Measurements from ENCODE around the gene IL17REL.

Gene IL17REL

DNA sequence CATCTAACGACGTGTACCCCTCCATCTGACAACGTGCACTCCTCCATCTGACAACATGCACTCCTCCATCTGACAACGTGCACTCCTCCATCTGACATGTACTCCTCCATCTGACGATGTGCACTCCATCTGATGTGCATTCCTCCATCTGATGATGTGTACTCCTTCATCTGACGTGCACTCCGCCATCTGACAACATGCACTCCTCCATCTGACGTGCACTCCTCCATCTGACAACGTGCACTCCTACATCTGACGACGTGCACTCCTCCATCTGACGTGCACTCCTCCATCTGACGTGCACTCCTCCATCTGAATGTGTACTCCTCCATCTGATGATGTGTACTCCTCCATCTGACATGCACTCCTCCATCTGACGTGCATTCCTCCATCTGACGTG is 8.0 kb upstream of the IL17REL start:
- no peak for DNase-seq

DNA sequence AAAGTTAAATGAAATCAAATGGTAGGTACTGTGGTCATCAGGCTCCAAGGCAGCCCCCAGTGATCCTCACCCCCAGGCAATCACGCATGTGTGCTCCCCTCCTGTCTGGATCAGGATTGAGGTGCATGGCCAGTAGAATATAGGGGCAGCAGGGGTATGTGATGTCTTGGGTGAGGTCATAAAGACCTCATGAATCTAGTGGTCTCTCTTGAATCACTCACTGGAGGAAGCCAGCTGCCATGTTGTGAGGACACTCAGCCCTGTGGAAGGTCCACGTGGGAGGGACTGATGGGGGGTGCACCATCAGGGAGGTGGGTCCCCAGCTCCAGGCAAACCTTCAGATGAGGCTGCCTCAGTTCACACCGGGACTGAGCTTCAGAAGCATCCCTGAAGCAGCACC is 6.8 kb upstream of the IL17REL start:
- DNase-seq: no peak

DNA sequence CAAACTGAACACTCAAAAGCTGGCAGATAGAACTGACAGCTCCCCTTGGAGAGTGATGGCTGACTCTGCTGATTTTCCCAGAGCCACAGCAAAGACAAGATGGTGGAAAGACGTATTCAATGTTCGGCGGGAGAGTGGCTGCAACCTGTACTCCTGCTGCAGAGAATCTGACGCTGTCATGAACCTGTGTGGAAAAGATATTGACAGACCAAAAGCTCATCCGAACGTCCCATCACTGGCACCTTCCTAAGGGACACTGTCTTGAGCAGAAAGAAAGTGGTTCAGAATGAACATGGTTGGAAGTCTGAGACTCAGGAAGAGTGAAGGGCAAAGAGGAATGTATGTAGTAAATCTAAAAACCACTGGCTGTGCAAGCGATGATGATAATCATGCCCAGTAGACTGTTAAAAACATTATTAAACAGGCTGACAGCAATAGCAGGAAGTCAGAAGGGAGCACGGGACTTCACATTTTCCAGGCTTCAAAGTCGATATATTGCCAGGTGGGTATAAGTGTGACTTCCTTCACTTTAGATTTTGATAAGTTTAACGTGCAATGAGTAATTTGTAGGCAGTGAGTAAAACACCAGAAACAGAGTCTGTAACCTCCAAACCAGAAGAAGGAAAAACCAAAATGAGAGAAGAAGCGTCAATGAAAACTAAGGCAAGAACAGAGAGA is 6.2 kb upstream of the IL17REL start:
- no peak for DNase-seq

DNA sequence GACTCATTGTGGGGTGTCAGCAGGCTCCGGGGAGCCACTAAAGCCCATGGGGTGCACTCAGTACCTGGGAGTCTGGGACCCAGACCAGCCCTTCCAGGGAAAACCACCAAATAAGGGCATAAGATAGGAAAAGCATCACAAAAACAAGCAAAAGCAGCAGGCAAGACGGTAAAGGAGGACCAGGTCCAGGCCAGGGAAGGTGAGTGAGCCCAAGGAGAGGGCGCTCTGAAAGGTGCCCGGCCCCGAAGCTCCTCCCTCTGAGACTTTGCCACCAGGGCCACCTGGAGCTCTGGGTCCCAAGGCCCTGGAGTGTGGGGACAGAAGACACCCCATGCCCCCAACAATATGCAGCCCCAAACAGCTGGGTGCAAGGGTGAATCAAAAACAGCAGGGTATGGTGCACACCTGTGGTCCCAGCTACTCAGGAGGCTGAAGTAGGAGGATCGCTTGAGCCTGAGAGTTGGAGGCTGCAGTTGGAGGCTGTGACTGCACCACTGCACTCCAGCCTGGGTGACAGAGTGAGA is 5.2 kb upstream of the IL17REL start:
- no peak for DNase-seq

DNA sequence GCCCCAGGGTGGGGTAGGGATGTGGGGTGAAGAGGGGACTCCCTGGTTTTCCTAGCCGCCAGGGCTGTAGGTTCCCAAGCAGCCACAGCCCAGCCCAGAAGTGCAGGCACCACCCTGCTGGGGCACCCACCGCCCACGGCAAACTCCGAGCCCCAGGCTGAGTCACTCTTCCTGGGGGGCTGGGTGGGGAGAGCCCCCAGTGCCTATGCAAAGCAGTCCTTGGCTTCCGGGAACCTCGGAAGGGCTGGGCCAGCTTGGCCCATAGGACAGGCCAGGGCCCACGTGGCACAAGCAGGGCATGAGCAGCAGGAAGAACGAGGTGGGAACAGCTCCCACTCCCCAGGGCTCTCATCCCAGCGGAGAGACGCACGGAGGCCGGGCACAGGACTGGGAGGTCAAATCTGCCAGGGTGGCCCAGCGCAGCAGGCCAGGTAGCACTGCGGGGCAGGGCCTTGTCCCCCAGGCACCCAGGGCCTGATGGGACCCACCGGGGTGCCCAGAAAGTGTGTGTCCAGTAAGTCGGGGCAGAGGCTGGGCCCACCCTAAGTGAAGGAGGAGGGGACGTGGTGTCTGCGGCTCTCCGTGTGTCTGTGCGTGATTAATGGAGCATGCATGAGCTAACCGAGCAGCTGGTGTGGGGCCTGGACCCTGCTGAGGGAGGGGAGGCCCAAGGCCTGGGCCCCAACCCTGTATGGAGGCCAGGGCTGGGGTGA is 4.6 kb upstream of the IL17REL start:
- no peak for DNase-seq

DNA sequence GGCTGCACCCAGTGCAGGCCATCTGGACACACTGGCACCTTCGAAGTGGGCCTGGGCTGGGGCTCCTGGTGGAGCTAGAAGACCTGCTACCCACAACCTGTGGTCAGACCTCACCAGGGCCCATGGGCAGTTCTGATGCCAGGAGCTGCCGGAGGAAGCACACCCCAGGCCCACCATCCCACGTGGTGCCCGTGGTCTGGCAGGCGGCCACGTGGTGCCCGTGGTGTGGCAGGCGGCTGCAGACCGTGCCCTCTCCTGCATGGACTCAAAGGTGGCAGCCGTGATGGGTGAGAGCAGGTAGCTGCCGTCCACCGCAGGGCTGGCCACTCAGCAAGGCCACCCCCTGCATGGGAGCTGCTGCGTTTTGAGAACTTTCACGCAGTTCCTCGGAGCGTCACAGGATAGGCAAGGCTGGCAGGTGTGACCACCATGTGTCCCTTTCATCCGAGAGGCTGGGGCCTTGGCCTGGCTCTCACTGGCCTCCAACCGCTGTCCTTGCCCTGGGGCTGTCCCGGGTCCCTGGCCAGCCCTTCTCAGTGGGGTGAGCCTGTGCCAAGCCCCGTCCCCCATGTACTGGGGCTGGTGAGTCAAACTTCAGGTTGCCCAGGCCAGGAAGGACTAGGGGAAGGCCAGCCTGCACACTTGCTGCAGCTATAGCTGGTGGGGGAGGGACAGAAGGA is 3.9 kb upstream of the IL17REL start:
- DNase-seq: no peak

DNA sequence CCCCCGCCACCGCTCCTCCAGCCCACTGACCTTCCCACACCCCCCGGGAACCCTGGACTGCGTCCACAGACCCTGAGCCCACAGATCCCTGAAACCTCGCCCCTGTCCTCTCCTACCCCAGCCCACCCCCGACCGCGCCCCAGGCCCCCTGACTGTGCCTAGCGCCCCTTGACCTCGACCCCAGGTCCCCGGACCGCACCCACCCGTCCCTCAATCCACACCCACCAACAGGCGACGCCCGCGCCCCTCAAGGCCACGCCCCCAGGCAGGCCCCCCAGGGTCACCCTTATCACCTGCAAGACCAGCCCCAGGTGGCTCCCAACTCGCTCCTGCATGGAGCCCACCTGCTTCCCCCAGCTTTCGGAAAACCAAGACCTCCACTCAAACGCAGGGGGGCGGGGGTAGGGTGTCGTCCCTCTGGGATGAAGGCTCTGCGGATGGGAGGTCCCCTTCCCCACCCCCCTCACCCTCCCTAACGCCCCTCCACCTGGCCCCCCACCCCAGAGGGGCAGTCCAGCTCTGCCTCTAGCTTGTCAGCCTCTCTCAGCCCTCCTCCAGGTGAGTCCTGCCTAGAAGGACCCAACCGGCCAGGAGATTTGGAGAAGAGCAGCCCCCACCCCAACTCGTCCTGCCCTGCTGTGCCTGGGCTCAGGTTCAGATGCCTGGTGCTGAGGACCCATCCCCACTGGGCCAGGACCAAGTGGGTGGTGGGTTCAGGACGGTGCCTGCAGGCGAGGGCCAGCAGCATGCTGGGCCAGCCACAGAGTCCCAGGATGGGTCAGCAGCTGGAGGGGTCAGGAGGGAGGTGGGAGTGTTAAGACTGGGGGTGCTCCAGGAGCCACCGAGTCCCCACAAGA is 3.1 kb upstream of the IL17REL start:
- DNase-seq: no peak

DNA sequence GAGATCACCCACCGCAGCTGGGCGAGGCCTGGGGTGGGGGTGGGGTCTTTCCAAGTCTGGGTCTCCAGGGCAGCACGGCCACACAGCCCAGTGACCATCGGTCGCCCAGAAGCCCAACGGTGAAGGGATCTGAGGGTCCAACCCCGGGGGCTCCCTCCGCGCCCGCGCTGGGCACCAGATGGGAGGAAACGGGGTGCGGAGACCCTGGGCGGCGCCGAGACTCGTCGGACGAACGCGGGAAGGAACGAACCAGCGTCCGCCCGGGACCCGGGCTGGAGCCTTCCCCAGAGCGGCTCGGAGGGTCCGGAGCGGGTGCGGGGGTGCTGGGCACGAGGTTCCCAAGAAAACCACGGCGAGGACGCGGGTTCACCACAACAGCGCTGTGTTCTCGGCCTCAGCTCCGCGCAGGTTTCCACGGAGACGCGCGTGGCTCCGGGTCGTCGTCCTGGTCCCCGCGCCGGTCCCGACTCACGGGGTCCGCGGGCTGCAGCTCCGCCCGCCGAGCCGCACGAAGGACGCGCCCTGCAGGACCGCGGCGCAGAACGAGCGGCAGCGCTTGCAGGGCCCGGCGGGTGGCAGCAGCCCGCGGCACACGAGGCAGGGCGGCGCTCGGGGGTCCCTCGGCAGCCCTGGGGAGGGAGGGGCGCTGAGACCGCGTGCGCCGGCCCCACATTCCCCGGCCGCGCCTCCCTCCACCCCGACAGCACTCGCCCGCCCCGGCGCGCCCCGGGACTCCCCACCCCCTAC is 2.3 kb upstream of the IL17REL start:
- no peak for DNase-seq

DNA sequence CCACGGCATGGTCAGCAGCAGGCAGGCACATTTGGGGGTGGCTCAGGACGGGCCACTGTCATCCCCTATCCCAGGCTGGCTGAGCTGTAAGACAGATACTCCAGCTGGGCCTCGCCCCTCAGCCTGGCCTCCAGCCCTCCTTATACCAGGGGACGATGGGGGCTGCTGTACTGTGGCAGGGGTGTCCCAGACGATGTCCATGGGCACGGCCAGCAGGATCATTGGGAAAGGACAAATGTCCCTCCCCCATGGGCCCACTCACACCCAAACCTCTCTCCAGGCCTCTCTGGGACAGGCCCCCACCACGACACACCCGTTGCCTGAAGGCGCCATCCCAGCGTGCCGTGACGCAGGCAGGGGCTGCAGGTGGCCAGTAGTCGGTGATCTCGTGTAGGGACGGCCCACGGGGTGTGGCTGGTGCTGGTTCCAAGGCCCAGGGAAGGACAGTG is 1.5 kb upstream of the IL17REL start:
- DNase-seq: no peak

DNA sequence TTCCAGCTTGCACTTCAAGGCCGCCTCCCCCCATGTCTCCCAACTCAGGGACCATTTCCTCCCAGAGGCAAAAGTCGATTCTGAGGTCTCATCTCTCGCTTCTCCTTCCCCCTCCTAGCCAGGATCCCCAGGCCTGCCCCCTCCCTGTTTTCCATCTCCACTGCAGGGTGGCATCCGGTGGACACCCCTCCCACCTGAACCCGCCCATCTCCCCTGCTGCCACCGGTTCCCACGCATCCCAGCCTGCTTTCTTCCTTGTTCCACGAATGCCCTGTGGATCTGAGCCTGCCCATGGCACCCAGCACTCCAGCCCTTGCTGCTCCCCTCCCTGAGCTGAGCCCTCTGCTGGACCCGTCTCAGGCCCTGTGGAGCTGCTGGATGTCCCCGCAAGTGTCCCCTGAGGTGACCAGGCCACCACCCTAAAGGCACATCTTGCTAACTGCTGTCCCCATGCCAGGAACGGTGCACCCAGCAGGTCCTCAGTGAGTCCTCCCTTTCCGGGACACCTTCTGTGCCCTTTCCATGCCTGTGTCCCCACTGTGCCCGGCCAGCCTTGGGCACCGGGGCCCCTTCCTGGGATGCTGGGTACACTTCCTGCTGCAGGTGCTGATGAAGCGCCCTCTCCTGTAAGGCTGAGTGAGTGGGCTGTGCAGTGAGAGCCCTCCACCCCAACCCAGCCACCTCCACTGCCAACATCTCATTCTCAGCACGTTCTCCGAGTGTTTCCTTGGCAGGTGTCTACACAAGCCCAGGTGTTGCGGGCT is 936 bp downstream of the IL17REL start:
- DNase-seq: no peak

DNA sequence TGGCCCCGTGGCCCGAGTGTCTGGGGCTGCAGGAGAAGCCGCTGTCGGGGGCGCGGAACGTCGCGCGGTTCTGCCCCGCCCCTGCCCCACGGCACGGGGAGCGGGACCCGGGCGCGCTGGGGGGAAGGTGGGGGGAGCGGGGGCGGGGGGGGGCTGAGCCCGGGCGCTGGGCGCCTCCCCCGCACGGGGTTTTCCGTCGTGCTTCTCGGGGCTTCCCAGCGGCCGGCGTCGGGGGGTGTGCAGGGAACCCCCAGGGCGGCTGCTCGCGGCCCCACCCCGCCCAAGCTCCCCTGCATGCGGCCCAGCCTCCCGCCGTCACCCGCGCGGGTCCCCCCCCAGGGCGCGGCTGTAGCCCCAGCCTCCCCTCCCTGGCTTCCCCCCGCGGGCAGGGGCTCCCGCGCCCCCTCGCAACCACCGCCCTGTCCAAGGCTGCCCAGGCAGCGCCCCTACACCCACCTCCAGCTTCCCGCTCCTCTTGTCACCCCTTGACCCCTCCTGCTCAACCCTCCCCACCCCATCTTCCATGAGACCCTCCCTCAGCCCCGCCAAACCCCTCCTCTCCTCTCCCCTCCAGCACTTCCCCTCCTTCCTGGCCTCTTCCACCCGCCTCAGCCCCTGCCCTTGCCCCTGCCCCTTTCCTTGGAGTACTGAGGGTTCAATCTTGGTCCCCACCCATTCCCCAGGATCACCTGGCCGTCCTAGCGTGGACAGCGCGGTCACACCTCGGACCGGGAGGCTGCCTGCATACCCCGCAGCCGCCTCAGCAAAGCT is 1.7 kb downstream of the IL17REL start:
- DNase-seq: no peak

DNA sequence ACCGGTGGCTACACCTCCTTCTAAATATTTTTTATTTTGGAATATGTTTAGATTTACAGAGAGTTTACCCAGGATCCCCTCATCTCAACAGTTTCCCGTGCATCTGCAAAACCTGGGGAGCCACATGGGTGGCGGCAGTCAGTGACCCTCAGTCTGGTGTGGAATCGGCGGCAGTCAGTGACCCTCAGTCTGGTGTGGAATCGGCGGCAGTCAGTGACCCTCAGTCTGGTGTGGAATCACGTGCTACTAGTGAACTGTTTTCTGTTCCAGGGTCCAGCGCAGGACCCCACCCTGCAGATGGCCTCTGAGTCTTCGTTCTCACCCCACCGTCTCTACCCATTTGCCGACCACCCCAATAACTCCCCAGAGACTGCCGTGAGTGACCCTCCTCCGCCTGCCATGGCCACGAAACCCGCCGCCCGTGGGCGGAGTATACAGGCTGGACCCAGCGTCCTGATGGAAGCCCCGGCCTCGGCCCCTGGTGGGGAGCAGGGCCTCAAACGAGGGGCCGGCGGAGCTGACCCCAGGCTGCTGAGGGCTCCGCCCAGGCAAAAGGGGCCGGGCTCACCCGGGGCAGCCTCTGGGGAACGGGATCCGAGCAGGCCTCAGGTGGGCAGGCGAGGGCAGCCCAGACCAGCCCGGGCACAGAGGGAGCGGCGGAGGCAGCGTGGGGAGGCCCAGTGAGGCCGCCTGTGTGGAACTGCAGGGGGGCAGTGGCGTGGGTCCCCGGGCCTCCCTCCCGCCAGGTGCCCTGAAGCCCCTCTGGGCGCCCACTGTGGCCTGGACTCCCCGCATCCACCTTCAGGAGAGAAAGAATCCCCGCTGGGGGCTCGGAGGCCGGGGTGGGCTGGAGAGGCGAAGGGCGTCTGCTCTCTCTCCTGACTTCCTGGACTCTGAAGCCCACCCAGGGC is 2.5 kb downstream of the IL17REL start:
- DNase-seq: no peak

DNA sequence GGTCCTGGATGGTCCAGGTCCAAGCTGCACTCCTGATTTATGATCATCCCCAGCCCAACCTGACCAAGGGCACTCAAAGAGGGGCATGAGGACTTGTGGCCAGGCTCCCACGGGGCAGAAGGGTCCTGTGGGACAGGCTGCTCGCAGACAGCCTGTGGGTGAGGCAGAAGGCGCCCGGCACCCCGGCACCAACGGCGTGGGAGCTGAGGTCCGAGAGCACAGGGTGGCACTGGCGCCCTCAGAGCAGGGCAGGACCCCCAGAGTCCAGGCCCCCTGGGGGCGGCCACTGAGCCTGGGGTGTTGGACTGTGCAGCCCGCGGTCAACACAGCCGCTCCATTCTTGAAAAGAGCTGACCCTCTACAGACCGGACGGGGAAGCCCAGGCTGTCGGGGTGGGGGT is 3.3 kb downstream of the IL17REL start:
- no peak for DNase-seq

DNA sequence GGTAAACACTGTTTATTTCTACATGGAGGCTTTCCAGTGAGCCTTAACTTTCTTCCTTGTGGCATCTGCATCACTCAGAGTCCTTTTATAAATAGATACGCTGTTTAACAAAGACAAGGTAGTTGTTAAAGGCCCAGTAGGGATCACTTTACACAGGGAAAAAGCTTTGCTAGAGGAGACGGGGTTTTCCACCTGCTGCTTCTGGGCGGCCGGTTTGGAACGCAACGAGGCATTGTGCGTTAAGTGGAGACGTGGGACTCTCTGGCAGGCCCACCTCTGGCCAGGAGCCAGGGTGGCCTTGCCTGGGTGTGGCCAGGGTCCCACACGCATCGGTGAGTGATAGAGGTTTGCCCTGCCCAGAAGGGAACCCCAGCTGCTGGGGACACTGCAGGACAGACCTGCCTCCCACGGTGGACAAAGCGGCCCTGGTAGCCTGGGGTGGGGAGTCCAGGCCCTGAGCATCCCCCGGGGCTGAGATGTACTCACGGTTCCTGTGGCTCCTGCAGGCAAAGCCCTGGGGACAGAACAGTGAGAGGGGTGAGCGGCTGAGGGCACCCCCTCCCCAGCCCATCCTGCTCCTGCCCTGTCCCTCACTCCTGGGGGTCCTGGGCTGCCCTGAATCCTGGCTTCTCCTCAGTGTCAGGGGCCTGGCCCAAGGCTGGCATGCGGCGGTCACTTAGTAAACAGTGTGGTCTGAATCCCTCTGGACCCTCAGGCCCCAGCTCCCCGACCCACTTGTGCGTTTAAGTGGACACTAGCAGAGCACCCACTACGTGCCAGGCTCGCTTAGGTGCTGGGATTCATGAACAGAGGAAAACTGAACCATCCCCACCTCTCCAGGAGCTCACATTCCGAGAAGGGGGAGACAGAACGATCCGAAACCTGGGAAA is 4.2 kb downstream of the IL17REL start:
- DNase-seq: no peak

DNA sequence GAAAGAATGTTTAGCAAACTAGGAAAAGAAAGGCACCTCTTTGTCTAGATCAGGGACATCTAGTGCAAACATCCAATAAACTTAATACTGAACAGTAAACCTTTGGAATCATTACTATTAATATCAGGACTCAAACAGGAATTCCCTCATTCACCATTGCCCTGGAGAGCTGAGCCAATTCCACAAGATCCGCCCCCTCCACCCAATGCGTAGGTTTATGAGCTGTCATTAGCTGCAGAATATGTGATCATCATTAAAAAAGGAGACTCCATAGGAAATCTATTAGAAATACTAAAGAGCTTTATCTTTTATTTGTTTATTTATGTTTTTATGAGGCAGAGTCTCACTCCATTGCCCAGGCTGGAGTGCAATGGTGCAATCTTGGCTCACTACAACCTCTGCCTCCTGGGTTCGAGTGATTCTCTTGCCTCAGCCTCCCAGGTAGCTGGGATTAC is 5.5 kb downstream of the IL17REL start:
- no peak for DNase-seq

DNA sequence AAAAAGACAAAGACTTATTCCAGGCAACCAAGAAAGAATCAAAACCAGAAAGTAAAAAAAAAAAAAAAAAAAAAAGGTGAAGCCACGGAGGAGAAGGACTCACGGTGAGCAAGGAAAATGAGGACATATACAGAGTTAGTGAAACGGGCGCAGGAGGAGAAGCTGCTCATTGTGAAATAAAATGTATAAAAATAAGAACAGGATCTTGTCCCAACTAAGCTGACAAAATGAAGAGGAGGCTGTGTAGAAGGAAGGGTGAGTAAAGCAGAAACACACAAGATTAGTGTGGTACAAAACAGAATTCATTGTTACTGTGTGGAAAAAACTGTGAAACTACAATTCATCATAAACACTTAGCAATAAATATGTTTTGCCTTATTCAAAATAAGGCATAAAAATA is 7.6 kb downstream of the IL17REL start:
- no peak for DNase-seq

DNA sequence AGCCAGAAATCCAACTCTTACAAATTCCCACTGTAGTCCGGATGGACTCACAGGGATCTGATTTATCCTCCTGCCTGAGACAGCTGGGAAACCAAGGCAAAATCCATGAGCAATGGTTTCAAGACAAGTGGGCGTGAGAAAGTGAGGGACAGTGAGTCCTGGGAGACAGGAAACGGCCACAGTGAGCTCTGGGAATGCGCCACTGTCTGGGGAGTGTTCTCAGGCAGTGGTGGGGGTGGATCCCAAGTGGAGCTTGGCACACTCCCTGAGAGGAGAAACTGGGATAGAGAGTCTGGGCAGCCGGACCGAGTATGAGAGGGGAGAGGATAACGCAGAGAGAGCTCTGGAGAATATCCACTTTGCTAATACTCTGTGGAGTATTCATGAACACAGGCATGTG is 9.8 kb downstream of the IL17REL start:
- no peak for DNase-seq

Data from hematopoietic multipotent progenitor cell treated with erythropoietin and hydrocortisone succinate and interleukin-3 and kit ligand, for 8 days (in vitro differentiated cells).